GM10248 (cell line): Measurements from ENCODE around the gene GRM1.

Experiments used
- CTCF ChIA-PET: fragments of 300-600 bp; sonication (Branson Sonifier 250); formaldehyde crosslinking; extraction: SDS; loops from one replicate; lab custom pipeline; 2021; ENCODE audit warnings: antibody characterized with exemption; lab: Yijun Ruan, JAX
- POLR2A ChIA-PET: fragments of 350-650 bp; sonication (Branson Sonifier 250); formaldehyde crosslinking; extraction: SDS; loops from one replicate; lab custom pipeline; 2020; ENCODE audit warnings: antibody characterized with exemption; lab: Yijun Ruan, JAX
- DNase-seq: peaks from one replicate; pipeline ENCODE4 v3.0.0; 2012; ENCODE audit errors: extremely low spot score
- TF ChIP-seq, protein P1 (sequence below): IDR thresholded peaks from 2 replicates; pipeline ENCODE4 v1.5.1; 2012; ENCODE audit warnings: mild to moderate bottlenecking, low read depth; ENCODE audit errors: extremely low read depth, missing control alignments, control extremely low read depth

The GRM1 gene

DNA sequence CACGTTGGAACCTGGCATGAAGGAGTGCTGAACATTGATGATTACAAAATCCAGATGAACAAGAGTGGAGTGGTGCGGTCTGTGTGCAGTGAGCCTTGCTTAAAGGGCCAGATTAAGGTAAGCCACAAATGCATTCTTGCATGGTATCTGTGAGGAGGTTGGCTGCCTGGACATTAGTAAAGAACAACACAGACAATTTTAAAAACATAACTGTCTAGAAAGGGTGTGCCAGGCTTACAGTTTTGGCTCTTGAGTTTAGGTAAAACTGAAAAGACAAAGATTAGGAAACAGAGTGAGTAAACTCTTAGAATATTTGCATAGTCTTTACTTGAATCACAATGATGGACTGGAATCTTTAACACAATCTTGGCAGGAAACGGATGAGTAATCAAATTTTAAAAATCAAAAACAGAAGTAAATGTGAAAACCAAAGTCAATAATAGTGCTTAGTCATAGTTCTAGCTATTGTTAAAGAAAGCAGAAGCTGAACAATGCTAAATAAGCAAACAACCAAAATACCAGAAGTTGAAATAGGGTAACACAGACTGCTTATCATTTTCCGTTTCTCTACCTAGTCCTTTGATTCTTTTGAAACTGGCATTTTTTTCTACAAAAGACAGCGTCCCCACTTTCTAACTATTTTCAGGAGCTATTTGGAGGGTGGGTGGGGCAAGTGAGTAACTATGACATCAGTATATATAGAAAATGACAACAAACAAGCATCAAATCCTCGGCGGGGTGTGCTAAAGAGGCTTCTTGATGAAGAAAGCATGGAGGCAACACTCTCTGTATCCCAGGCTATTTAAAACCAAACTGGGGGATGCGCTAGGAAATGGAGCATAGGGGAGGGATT lies 328.9 kb downstream of the GRM1 start:
- TF ChIP-seq, protein P1, sequence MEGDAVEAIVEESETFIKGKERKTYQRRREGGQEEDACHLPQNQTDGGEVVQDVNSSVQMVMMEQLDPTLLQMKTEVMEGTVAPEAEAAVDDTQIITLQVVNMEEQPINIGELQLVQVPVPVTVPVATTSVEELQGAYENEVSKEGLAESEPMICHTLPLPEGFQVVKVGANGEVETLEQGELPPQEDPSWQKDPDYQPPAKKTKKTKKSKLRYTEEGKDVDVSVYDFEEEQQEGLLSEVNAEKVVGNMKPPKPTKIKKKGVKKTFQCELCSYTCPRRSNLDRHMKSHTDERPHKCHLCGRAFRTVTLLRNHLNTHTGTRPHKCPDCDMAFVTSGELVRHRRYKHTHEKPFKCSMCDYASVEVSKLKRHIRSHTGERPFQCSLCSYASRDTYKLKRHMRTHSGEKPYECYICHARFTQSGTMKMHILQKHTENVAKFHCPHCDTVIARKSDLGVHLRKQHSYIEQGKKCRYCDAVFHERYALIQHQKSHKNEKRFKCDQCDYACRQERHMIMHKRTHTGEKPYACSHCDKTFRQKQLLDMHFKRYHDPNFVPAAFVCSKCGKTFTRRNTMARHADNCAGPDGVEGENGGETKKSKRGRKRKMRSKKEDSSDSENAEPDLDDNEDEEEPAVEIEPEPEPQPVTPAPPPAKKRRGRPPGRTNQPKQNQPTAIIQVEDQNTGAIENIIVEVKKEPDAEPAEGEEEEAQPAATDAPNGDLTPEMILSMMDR, result no peak
- POLR2A ChIA-PET, result no interaction called here
- DNase-seq, result no peak
- CTCF ChIA-PET, result interaction anchor here (1.5 kb wide), 1 partner anchor 15 kb away, joined by 4 read pairs; no protein-coding TSS in a partner anchor

DNA sequence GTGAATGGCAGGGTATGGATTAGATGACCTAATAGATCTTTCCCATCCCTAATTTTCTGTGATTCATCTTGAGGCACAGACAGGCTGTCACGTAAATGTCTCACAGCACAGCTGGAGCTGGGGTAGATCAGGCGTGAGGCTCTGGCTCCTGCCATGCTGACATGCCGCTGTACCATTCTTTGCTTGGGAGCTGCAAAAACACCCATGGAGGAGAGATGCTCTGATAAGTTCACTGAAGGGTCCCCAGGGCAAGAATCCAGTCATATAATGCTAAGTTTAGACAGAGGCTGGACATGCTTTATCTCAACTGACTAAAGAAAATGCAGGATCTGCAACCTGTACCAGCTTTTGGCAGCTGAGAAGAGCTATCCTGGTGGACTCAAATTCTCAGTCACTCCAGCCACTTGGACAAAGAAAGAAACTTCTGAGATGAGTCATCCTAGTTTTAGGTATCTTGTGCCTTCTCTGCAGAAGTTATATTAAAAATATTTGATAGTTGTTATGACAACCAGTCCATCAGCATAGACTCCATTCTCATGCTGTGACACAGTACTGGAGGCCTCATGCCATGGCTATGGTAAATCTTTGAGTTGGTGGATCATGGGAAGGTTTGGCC lies 329.7 kb downstream of the GRM1 start:
- CTCF ChIA-PET, result interaction anchor here (1.5 kb wide), 1 partner anchor 16 kb away, joined by 4 read pairs; no protein-coding TSS in a partner anchor
- POLR2A ChIA-PET, result no interaction called here
- no peak for DNase-seq
- TF ChIP-seq, protein P1, result no peak

DNA sequence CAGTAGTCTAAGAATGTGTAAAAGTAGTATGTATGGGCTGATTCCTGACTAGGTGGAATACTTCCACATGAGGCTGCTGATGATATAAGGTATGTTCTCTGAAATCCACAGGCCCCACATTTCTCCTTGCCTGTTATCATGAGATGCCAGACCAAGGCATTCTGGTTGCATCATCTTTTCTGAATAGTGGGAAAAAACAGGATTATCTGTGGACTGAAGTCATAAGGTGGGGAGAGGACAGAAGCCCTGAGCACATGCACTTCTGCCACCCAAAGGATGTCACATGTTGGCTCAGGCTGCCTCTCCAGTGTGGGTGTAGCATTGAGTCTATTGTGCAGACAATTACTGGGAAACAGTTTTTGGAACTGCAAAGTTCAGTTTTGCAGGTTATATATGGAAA lies 330.3 kb downstream of the GRM1 start:
- POLR2A ChIA-PET, result no interaction called here
- CTCF ChIA-PET, result no interaction called here
- TF ChIP-seq, protein P1, result no peak
- no peak for DNase-seq

DNA sequence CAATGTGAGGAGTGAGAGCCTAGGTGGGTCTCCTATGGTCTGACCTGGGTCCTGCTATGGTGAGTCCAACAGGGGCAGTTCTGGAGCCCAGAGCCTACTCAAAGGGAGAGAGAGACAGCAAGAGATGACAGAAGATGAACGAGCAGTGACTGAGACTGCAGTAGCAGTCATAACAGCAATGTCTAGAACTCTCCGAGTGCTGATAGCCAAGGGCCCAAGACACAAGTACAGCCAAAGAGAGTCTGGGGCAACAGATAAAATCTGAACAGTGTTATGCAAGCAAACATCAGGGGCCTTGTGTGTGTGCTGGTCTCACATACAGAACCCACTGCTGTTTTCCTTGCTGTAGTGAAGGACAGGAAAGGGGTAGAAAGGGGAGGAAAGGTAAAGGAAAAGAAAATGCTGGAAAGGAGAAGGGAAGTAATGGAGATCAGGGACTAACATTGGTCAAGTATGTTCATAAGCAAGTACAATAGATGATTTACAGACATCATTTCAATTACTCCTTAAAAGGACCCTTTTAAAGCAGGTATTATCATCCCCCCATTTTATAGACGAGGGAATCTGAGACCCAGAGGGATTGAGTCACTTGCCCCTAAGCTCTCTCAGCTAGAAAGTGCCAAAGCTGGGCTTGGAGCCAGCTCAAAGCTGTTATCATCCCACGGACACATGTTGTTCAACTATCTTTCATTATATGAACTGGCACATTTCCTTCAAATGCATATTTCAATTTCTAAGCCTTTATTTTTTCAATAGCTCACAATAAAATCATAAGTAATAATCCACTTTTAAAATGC lies 332.5 kb downstream of the GRM1 start:
- POLR2A ChIA-PET, result no interaction called here
- TF ChIP-seq, protein P1, result no peak
- no peak for DNase-seq

DNA sequence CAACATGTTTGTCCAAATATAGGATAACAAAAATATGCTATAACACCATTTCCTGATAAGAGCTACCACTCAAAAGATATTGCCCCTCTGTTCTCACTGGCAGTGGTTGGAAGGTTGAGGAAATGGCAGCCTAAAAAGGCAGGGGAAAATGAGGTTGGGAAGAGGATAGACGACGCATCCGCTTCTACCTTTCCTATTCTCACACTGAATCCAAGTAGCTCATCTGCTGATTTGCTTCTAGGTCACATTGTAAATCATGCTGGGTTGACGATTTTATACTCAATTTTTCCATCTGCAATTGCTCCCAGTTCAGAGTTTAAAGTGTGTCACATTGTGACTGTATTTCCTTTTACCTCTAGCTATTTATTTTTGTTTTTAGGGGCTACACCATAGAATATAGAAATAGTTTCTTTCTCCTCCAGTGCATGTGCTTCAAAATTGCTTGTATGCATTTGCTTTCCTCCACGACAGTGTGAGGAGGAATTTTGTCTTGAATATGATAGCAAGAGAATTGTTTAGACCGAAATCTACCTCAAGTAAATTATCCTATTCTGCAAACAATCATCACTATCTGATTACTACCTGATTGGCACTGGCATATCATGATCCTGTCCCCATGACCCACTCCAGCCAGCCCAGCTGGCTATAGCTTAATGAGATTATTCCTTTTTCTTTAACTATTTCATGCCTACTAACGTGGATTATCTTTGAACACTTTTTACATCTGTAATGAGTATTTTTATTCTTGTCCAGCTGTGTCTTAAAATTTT lies 335.2 kb downstream of the GRM1 start:
- DNase-seq, result no peak
- ChIA-PET CTCF (interaction anchor here (1.3 to 1.6 kb wide), 3 partner anchors 10 to 33 kb away, joined by 3 to 8 read pairs (median 4); no protein-coding TSS in a partner anchor), POLR2A (no interaction called here)
- TF ChIP-seq, protein P1, result no peak

More for the DNA sequence above, 332.5 kb downstream of the GRM1 start:
- CTCF ChIA-PET, result no interaction called here
